GM12878 (cell line): ENCODE data around the gene RBM10.

Experiments used
- CTCF ChIP-seq, 3 experiments: IDR thresholded peaks in 2 of 3; conservative IDR thresholded peaks in 1 of 3; 2 replicates each; pipeline ENCODE4 v1.5.1; 2011; ENCODE audit warnings: low read depth in 3 of 3, low read length in 3 of 3, mild to moderate bottlenecking in 3 of 3, control low read depth in 2 of 3, moderate library complexity in 2 of 3, inconsistent platforms in 1 of 3, mixed read lengths in 1 of 3; ENCODE audit not compliant: control insufficient read depth in 2 of 3, insufficient read depth in 1 of 3; ENCODE audit errors: extremely low read depth in 1 of 3
- EP300 ChIP-seq, 2 experiments: fragments of 150-350 bp in 1 of 2; IDR thresholded peaks; 2 replicates each; pipeline ENCODE4 v1.6.1; 2011 to 2012; ENCODE audit warnings: low read depth in 2 of 2, low read length in 2 of 2, borderline replicate concordance in 1 of 2, improper control_type of control experiment in 1 of 2, inconsistent platforms in 1 of 2; ENCODE audit not compliant: control insufficient read depth in 1 of 2
- KAT2A ChIP-seq: conservative IDR thresholded peaks from 2 replicates; pipeline ENCODE4 v1.6.1; 2011; ENCODE audit warnings: low read depth, low read length; ENCODE audit not compliant: control insufficient read depth
- NFIC ChIP-seq: IDR thresholded peaks from 2 replicates; pipeline ENCODE4 v1.6.1; 2012; ENCODE audit warnings: low read depth, mild to moderate bottlenecking, inconsistent platforms, low read length, moderate library complexity
- POLR2AphosphoS5 ChIP-seq: IDR thresholded peaks from 2 replicates; pipeline ENCODE4 v1.6.1; 2011; ENCODE audit warnings: mild to moderate bottlenecking, low read length, inconsistent platforms
- SPI1 ChIP-seq: IDR thresholded peaks from 2 replicates; pipeline ENCODE4 v1.6.1; 2011; ENCODE audit warnings: low read depth, mild to moderate bottlenecking, low read length, moderate library complexity, borderline replicate concordance; ENCODE audit not compliant: insufficient read depth

- TF ChIP-seq KAT2A (no peak), CTCF (IDR thresholded peaks at IDR 0.05 in 2 of 3, conservative IDR thresholded peaks at IDR 0.05 in 1 of 3; ENCODE audit: control insufficient read depth in 2 of 3, extremely low read depth in 1 of 3, insufficient read depth in 1 of 3, low read depth in 3 of 3, low read length in 3 of 3) (no peak), SPI1 (no peak), POLR2AphosphoS5 (no peak), EP300 (IDR thresholded peaks at IDR 0.05; ENCODE audit: borderline replicate concordance in 1 of 2, control insufficient read depth in 1 of 2, low read depth in 2 of 2, low read length in 2 of 2) (no peak), NFIC (no peak)
Observed at GRCh38 chrX:47097018-47097417, 48.0 kb upstream of the RBM10 start.
